Fibroblast of mammary gland (primary cell): ENCODE data around the gene HSD17B1.

ENCODE experiments used
- DNase-seq: peaks from one replicate; pipeline ENCODE4 v3.0.0-alpha.2; 2010; ENCODE audit warnings: low read depth
- H3K4me3 ChIP-seq: 2 replicates; pipeline ENCODE4 v1.5.1; 2011; ENCODE audit warnings: low read depth, mild to moderate bottlenecking, low read length, moderate library complexity; ENCODE audit not compliant: control insufficient read depth
- CTCF ChIP-seq: conservative IDR thresholded peaks from 2 replicates; pipeline ENCODE4 v1.5.1; 2011; ENCODE audit warnings: low read depth, low read length, inconsistent platforms; ENCODE audit not compliant: control insufficient read depth, insufficient read depth

HSD17B1 gene

GRCh38 chr17:42577140-42577531 lies 24.4 kb downstream of the HSD17B1 start:
- peak overlapping the region; percentile 93 for H3K4me3 ChIP-seq
- DNase-seq = no peak
- TF ChIP-seq CTCF = no peak

DNA sequence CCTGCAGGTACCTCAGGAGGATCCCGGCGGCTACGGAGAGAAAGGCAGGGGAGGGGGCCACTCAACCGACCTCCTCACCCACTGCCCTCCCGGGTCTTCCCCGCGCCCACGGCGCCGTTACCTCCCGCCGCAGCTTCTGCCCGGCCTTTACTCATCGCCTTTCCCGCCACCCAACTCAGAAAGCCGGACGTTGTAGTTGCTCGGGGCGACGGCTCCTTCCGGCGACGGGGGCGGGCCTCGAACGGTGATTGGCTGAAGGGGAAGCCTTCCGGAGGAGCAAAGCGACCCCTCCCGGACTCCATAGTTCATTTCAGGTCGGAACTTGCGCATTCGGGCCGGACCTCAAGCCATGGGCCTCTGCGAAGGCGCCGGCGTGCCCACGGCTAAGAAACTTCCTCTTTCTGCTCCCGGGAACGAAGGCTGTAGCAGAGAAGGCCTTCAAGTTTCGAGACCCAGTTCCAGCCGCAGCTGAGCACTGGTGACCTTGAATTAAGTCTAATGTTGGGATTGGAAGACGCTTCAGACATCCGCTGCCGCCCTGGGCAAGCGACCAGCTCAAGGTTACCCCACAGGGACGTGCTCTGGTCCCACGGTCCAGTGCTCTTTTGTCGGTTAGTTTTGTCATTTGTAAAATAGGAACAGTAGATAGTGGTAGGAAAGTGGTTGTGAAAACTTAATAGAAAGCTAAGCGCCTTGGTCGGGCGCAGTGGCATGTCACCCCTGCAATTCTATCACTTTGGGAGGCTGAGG lies 25.0 kb downstream of the HSD17B1 start, which contains the start of gene PSMC3IP:
Gene PSMC3IP (minus strand): TSS at position 198 of the 750 bp plus-strand sequence. CDS start 43 bp downstream, at position 155.
- peak; percentile 92 for DNase-seq
- H3K4me3 ChIP-seq = peak within 1 kb of the TSS; percentile 93
- peak; percentile 23 for TF ChIP-seq CTCF

DNA sequence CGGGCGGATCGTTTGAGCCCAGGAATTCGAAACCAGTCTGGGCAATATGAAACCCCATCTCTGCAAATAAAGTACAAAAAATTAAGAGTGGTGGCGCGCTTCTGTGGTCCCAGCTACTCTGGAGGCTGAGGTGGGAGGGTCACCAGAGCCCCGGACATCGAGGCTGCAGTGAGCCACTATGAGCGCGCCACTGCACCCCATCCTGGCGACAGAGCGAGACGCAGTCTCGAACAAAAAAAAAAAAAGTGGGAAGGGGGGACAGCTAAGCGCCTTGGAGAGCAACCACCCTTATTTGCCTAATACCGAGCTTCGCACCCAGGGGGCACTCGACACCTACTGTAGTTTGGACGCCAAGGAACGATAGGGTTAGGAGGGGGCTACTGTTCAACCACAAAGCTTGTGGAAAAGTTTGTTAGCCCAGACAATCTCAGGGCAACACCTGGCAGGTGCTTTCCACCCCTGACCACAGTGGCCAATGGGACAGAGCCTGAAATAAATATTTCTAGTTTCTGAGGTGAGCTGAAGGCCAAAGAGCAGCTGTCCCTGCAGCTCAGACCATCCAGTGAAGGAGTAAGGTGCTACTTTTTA lies 25.7 kb downstream of the HSD17B1 start:
- peak overlapping the region; percentile 93 for H3K4me3 ChIP-seq
- peak; percentile 79 for TF ChIP-seq CTCF
- DNase-seq = peak; percentile 76

DNA sequence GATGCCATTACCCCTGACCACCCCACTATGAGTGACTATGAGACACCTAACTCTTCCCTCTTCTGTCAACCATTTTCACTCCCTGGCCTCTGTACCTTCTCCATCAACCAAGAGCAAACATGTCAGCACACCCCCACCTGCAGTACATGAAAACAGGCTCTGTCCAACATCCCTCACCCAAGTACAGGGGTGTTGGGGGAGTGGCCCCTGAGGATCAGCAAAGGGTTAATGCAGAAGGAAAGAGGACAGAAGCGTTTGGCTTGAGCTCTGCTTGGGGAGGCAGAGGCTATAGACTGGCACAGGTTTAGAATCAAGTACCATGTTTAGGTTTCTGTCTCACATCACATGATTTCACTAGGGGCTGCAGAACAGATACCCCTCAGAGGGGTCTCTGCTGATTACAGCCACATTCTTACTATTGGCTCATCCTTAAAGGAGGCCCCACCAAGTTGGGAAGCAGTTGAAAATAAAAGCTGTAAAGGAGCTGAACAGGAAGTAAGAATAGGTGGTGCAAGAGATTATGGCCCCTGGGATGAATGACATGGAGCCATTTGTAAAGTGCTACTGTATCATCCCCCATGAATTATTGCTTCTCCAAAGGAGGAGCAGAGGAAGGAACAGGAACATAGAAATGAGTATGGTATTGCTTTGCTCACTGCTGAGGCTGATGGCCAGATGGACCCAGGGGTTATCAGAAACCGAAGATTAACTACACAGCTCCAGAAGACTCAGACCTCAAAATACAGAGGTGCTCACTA lies 27.2 kb downstream of the HSD17B1 start:
- no peak for DNase-seq
- no peak for TF ChIP-seq CTCF
- H3K4me3 ChIP-seq = no peak overlapping the region

GRCh38 chr17:42581744-42582270 lies 29.1 kb downstream of the HSD17B1 start:
- no peak for DNase-seq
- H3K4me3 ChIP-seq = no peak overlapping the region
- TF ChIP-seq CTCF = no peak

- no peak for DNase-seq
- H3K4me3 ChIP-seq = no peak overlapping the region
- TF ChIP-seq CTCF = no peak
Measured at GRCh38 chr17:42584880-42585279, 32.2 kb downstream of the HSD17B1 start.
